CD4-positive, alpha-beta T cell treated with Interleukin-17A for 4 hours (primary cell): Measurements from ENCODE around the gene SLAMF8.

ENCODE experiments used
- DNase-seq: peaks from one replicate; pipeline ENCODE4 v3.0.0-alpha.2; 2020; ENCODE audit warnings: mixed read lengths

Gene SLAMF8

DNA sequence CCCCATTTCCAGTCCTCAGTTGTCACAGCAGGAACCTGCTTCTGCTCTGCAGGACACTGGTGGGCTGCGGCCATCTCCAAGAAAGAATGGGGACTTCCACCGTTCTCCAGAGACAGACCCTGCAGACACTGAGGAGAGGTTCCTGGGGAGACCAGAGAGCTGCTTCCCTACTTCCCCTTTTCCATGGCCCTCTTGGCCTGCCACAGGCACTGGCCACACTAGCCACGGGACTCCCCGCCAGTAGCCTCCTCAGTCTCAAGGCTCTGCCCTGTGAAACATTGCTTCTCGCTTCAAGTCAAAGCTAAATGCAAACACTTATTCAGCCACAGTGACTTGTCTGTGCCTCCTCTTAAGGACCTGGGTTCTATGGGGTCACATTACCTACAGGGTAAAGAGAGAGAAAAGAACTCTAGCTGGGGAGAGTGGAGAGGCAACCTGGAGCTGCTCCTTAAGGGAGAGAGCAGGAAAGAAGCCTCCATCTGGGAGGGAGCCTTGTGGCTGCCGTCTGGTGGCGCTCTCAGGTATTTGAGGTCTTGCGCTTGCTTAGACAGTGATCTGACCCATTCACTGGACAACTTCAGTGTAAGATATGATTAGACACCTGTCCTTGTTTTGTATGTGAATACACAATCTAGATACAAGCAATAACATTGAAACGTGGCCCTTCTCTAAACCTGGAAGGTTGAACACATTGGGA is 5.4 kb upstream of the SLAMF8 start:
- DNase-seq, result no peak

DNA sequence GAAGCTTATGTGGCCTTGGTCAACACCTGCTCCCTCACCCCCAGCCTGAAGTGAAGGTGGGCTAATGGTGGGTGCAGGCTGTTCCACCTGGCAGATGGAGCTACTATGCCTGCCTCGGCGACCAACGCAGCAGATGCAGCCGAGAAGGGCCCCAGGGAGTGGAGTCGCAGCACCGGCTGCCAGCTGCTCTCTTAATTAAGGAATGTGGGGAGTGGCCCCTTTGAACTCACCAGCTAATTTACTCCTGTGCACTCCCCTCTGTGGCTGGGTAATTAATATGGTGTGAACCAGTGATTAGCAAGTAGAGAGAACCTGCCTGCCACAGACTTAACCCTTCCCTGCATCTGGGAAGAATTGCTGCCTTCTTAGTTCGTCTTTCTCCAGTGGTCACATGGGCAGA is 3.3 kb upstream of the SLAMF8 start:
- DNase-seq, result no peak

DNA sequence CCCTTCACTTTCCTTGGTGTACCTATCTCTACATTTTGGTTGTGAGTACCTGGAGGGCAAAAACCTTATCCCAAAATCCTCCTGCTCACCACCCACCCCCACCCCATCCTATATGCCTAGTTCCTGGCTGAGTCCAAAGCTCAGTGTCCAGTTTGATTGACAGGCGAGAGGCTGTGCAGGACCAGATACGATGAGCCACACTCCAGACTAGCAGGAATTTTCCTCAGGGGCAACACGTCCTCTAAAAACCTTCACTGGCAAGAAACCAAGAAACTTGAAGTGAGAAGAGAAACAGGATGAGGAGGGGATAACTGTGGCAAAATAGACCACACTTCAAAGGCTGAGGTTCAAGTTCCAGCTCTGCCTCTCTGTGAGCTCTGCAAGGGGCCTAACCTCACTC is 1.1 kb upstream of the SLAMF8 start:
- no peak for DNase-seq

DNA sequence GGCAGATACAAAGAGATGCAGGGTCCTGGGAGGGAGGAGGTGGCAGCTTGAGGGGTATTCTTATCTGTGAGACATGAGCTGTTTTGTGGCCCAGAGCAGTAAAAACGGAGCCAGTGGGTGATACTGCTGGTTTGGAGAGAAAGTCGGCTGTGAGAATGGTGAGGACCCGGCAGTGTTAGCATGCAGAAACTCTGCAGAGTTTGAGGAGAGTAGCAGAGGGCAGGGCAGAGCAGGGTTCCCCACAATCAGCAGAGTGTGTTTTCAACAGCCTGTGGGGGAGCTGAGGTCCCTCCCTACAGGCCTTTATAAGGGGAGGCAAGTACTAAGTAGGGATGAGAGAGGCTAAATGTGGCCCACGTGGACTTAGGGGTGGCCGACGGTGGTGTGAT is 423 bp downstream of the SLAMF8 start:
- DNase-seq, result no peak

DNA sequence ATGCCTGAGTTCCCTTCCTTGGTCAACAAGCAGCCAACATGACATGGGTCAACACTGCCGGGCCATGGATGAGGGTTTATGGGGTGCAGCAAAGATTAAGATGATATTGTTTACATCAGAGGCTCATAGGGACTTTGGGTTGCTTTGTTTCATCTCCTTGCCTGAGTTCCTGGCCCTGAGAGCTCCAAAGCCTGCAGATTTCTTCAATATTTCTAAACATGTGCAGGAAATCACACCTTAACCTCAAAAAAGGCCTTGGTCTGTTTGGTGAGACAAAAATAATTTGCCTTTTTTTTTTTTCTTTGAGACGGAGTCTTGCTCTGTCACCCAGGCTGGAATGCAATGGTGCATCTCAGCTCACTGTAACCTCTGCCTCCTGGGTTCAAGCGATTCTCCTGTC is 876 bp downstream of the SLAMF8 start:
- DNase-seq, result no peak

DNA sequence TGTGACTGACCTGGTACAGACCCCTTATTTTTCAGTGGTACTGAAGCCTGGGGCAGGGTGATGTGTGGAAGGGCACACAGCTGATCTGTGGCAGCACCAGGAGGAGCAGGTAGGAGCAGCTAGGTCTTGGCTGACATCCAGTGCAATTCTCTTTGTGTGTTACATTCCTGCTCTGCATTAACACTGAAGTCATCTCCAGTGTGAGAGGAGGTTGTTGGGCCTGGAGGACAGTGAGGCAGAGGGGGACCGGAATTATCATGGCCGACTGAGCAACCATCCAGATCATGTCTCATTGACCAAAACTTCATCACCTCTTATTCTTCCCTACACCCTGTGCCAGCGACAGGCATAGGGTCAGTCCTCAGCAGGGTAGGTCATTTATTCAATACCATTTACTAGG is 1.5 kb downstream of the SLAMF8 start:
- DNase-seq, result no peak

DNA sequence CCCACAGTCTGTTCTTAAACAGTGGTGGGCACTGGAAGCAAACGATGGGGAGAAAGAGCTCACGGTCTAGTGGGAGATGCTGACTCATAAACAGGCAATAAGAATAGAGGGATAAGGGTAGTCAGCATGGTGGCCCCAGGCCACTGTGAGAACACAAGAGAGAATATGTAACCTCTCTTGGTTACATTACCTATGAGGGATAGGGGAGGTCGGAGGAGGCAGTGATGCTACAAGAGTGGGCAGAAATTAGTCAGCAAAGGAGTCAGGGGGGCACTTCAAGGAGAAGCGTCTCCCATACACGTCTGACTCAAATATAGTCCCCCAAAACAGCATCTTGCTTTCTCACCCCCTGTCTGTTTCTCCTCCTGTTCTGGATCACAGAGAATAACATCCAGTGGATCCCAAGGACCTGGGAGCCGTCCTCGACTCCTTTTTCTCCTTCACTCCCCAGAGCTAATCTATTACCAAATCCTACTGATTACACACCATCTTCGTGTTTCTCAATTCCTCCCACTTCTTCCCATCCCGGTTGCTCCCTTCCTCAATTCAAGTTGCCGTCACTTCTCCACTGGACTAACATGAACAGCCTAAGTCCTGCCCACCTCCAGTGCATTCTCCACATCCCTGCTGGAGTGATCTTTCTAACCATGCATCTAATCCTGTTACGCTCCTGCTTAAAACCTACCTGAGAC is 2.1 kb downstream of the SLAMF8 start:
- no peak for DNase-seq

DNA sequence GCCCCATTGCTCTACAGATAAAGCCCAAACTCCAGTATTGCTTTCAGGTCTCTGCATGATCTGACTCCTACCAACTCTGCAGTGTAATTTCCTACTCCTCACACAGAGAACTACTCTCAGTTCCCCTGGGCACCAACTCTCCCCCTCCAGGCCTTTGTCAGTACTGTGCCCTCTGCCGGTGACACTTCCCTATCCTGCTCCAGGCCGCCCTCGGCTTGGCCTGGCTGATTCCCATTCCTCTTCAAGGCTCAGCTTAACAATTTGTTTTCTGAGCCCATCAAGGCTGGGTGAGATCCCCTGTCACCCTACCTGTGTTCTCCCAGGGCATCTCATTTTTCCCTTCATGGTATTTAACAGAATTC is 2.6 kb downstream of the SLAMF8 start:
- no peak for DNase-seq

DNA sequence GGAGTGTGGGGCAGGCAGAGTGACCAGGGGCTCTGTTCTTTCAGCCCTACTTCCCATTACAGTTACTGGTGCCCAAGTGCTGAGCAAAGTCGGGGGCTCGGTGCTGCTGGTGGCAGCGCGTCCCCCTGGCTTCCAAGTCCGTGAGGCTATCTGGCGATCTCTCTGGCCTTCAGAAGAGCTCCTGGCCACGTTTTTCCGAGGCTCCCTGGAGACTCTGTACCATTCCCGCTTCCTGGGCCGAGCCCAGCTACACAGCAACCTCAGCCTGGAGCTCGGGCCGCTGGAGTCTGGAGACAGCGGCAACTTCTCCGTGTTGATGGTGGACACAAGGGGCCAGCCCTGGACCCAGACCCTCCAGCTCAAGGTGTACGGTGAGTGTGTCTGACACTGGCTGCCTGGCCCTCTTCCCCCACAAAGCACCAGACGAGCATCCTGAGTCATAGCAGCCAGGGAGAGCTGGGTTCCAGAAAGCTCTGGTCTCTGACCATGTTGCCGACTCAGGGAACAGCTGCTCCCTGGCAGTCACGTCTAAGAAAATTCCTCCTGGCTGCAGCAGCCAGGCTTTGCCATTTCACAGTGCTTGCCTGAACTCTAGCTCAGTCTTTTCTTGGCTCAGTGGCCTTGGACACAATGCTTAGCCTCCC is 3.3 kb downstream of the SLAMF8 start:
- no peak for DNase-seq

DNA sequence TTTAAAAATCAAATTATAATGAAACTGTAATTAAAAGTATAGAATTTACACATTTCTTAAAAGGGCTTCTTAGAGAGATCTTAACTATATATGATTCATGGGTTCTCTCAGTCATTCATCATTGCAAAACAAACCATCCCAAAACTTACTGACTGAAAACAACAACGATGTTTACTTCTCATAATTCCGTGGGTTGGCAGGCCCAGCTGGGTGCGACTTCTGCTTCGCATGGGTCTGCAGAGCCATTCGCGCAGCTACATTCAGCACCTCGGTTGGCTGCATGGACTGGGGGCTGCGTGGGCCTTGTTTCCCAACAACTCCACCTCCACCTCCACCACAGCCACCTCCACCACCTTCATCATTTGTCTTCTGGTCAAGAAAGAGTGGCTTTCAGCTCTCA is 4.0 kb downstream of the SLAMF8 start:
- no peak for DNase-seq

DNA sequence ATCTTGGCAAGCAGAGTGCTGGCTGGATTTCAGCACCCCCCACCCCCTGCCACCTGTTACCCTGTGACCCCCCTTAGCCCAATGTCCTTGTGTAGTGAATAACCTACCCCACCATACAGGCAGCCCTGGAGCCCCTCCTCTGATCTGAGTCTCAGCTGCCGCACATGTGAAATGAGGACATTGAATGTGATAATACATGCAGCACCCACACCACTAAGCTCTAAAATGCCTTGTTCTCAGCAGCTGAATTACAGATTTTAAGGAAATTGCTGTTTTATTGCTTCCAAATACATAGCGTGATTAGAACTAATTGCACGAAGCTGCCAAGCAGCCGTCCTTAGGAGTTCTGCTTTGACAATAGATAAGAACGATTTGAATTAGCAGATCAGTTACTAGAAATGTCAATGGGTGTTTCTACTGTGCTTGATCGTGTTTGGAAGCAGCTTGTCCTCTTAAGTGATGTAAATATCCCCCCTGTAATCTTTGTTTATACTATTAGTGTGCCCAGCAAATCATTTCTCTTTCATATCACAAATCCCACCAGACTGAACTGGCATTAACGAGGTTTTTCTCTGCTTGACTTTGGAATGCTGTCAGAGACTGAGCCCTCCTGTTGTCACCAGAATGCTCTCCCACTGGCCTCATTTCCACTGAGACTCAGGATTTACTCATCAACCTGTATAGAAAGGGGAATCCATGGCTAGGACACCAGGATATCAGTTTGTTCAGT is 4.9 kb downstream of the SLAMF8 start:
- DNase-seq, result no peak

DNA sequence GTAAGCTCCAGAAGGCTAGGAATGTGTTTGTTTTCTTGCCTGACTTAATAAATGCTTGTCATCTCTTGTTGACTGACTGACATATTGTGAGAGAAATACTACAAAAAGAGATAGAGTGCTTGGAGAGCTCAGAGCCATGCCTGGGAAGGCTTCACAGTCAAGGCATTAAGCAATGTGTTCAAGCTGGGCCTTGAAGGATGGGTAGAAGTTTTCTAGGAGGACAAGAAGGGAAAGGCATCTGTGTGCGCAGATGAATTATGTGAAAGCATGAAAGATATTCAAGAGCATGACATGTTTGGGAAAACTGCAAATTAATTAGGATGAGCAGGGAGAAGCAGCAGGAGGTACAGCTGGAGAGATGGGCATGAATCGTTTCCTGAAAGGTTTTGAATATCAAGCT is 5.6 kb downstream of the SLAMF8 start:
- DNase-seq, result no peak

DNA sequence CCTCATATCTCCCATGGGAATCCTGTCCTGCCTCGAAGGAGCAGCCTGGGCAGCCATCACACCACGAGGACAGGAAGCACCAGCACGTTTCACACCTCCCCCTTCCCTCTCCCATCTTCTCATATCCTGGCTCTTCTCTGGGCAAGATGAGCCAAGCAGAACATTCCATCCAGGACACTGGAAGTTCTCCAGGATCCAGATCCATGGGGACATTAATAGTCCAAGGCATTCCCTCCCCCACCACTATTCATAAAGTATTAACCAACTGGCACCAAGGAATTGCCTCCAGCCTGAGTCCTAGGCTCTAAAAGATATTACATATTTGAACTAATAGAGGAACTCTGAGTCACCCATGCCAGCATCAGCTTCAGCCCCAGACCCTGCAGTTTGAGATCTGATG is 8.7 kb downstream of the SLAMF8 start:
- no peak for DNase-seq

DNA sequence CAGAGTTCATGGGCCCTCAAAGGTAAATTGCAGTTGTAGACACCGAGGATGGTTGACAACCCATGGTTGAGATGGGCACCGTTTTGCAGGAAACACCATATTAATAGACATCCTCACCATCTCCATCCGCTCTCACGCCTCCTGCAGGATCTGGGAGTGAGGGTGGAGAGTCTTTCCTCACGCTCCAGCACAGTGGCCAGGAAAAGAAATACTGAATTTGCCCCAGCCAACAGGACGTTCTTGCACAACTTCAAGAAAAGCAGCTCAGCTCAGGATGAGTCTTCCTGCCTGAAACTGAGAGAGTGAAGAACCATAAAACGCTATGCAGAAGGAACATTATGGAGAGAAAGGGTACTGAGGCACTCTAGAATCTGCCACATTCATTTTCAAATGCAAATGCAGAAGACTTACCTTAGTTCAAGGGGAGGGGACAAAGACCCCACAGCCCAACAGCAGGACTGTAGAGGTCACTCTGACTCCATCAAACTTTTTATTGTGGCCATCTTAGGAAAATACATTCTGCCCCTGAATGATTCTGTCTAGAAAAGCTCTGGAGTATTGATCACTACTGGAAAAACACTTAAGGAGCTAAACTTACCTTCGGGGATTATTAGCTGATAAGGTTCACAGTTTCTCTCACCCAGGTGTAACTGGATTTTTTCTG is 9.3 kb downstream of the SLAMF8 start:
- no peak for DNase-seq

DNA sequence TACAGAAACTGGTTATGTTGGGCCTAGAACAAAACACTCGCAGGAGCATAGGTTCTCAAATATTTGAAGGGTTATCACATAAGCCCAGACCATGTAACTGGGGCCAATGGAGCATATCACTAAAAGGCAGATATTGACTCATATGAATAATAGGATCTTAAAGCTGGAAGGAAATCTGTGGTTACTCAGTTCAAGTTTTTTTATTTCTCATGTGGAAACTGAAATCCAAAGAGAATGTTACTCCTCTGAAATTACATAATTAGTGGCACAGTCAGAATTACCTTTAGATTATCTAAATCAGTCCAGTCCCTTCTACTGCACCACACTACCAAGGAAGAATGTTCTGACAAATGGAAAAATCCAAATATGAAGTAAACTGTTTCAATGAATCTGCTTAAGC is 12.0 kb downstream of the SLAMF8 start:
- DNase-seq, result no peak

DNA sequence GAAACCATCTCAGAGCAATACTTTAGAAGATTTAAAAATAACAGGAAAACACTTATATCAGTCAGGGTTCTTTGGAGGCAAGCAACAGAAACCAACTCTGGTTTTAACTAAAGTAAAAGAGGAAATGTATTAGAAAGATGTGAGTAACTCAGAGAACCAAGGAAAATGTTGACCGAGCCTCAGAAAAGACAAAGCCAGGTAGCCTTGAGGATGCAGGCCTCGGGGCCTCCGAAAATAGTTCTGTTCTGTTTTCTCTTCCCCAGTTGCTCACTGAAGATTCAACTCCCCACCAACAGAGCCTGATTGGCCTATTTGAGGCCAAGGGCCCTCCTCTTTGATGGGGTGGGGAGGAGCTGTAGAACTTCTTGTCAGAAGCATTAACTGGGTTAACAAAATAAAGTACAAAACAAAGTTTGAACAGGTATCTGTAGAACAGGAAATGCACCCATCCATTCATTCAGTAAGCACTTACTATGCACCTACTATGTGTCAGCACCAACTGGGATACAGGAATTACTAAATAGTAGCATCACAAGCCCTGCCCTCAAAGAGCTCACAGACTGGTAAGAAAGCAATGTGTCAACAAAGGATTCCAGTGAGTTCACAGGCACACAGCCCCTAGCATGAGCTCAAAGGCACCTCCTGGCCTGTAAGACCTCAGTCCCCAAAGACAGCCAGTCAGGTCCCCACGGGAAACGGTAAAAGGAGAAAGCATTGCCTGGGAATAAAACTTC is 12.6 kb downstream of the SLAMF8 start:
- no peak for DNase-seq

DNA sequence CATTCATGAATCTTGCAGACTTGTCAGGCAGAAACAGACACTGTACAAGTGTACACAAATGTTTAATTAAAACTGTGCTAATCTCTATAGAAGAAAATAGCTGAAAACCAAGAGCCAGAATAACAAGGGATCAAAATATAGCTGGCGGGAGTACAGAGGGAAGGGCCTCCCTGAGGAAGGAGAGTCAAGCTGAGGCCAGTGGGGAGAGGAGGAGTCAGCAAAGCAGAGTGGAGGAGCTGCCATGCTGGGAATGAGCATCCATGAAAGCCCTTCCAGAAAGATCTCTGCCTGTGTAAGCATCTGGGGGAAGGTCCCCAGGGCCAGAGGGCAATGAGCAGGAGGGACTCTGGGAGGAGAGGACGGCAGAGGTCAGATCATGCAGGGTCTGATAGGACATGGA is 15.1 kb downstream of the SLAMF8 start:
- DNase-seq, result no peak

DNA sequence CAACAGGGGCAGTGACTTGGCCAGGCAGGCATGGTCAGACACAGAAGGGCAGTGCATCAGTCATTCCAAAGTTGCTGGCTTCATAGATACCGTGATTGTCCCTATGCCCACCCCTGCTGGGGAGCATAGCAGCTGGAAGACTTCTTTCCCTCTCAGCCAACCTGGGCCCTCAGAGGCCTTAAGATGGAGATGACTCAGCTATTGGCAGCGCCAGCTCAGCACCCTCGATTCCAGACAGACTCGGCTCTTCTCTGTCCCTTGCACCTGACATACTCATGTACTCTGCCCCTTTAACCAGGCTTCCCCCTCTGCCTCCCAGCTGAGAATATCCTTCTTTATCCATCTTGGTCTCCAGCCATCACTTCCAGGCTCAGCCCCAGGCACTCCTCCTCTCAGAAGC is 16.8 kb downstream of the SLAMF8 start:
- no peak for DNase-seq

DNA sequence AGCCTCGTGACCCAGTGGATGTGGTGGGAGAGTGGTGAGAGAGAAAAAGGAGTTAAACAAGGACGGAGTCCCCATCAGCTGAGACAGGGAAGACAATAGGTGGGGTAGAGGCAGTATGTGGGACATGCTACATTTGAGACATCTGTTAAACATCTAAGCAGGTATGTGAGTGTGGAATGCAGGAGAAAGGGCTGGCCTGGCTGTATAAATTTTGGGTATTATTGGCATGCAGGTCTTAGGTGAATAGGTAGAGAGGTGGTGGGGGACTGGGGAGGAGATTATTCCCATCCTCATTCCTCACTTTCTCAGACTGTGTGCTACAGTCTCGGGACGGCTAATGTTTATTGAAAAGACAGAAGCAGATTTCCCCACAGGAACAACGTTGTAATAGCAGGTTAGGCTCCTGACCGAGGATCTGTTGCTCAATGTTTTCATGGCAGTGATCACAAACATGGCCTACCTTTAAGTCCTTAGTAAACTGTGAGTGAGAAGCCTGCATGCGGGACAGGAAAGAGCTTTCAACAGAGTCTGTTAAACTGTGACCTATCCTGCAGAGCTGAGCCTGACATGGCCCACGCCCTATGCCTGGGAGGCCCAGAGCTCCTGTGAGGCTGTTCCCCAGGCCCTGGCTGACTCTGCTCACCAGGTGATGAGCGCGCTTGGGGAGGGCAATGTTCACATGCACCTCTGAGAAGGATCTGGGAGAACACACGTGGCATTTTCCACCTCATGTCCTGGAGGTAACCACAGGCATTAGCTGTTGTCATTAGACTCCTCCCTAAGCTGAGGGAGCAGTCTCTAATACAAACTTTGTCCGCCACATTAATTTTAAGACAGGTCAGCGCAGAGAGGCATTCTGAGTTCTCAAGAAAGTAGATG is 19.3 kb downstream of the SLAMF8 start:
- no peak for DNase-seq

DNA sequence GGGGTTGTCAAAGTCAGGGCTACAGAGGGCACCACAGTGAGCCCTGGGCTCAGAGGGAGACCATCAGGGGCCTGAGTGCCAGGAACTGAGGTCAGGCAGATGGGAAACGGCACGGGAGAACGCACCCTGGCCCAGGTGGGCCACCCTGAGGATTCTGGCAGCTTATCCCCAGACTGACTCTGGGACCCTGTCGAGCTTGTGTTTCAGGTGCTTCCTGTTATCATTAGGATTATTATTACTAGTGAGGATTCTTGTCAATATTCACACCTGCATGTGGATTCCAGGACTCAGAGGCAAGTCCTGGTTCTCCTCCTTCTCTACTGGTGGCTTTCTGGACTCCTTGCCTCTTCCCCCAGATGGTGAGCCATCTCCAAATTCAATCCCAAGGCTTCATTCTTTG is 20.6 kb downstream of the SLAMF8 start:
- DNase-seq, result no peak

DNA sequence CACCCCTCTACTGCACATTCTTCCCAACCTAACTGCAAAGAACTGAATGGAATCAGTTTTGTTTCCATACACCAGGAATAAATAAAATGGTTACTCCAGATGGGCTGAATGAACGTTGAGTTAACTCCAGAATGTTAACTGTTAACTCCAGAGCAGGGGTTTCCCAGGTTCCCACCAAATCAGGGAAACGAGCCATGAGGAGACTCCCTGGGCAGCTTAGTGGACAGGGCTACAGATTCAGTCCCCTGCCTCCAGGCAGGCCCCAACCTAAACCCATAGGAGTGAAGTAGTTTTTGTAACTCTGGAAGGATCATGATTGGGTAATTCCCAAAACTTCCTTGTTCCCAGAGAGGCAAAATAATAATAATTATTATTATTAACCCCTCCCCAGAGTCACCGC is 21.7 kb downstream of the SLAMF8 start:
- no peak for DNase-seq
